SJCRH30 (cell line): ENCODE data around the gene IGFN1. TPM values are rescaled to one million over a fixed set of nuclear protein-coding genes. Genes with fewer than 3 reads are reported as not detected.
"Not testable (repeated sequence)": the region's sequence is repeated elsewhere in the genome, so short reads cannot be mapped to it uniquely, and the experiment has no call there.

ENCODE experiments used
- DNase-seq, 2 experiments: peaks; one replicate each; pipeline ENCODE4 v3.0.0-alpha.2; 2015 to 2020
- H3K27ac ChIP-seq: fragments of 250-450 bp; sonication (Bioruptor Pico); 2 replicates; pipeline ENCODE4 v1.5.1; 2020; ENCODE audit warnings: mild to moderate bottlenecking, moderate library complexity
- H3K27me3 ChIP-seq: fragments of 250-450 bp; sonication (Bioruptor Pico); 2 replicates; pipeline ENCODE4 v1.5.1; 2020; ENCODE audit warnings: mild to moderate bottlenecking, moderate library complexity
- H3K36me3 ChIP-seq: fragments of 250-450 bp; sonication (Bioruptor Pico); 2 replicates; pipeline ENCODE4 v1.5.1; 2020; ENCODE audit warnings: mild to moderate bottlenecking, moderate library complexity
- H3K4me1 ChIP-seq: fragments of 250-450 bp; sonication (Bioruptor Pico); 2 replicates; pipeline ENCODE4 v1.5.1; 2020; ENCODE audit warnings: mild to moderate bottlenecking, moderate library complexity
- H3K4me3 ChIP-seq: fragments of 250-450 bp; sonication (Bioruptor Pico); 2 replicates; pipeline ENCODE4 v1.5.1; 2020; ENCODE audit warnings: mild to moderate bottlenecking, moderate library complexity
- H3K9me3 ChIP-seq: fragments of 250-450 bp; sonication (Bioruptor Pico); replicated peaks from 2 replicates; pipeline ENCODE4 v1.5.1; 2020; ENCODE audit warnings: mild to moderate bottlenecking, moderate library complexity
- total RNA-seq: library from RNA; depleted of rRNA; stranded (reverse); fragments of >200 nt; shearing (Covaris generic); gene quantifications from 2 replicates; pipeline ENCODE4 v1.2.3, GENCODE V29; 2014

The IGFN1 gene
- total RNA-seq, 1 experiment from 2014 or later, result not detected

DNA sequence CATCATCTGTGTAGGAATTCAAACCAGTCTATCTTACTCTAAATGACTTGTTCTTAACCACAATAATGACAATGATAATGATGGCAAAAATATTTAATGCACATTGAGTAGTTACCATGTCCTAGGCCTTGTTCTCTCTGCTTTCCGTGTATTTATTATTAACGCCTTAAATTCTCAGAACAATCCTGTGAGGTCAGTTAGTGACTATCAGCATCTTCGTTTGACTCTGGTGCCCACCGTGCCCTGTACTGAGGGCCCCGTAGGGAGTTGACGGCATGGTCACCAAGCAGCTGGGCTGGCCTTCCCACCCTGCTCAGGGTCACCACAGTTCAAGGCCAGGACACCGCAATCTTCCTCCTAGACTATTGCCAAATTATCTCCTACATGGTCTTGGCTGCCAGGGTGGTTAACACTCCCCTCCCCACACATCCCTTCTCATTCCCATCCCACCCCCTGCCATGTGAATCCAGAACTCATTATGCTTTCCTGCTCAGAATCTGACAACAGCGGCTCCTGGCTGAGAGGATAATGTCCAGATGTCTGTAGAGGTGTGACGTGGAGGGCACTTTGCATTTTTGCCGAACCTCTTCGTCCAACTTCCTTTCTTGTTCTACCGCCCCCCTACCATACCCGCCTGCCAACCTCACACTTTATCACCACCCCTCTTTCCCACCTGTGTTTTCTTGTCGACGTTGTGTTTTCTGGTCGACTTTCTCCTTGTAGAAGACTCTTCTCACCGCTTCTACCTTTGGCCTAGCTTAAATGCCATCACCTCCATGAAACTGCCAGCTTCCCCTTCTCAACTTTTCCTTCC, 33.4 kb downstream of the IGFN1 start:
- Histone ChIP-seq H3K9me3 (no peaks in the 10 kb centered on the region), H3K4me1 (no peaks in the 10 kb centered on the region), H3K27ac (no peak overlapping the region), H3K4me3 (no peak overlapping the region), H3K27me3 (peaks cover 33% of the 10 kb centered on the region), H3K36me3 (no peaks in the 10 kb centered on the region)
- no peak for DNase-seq

DNA sequence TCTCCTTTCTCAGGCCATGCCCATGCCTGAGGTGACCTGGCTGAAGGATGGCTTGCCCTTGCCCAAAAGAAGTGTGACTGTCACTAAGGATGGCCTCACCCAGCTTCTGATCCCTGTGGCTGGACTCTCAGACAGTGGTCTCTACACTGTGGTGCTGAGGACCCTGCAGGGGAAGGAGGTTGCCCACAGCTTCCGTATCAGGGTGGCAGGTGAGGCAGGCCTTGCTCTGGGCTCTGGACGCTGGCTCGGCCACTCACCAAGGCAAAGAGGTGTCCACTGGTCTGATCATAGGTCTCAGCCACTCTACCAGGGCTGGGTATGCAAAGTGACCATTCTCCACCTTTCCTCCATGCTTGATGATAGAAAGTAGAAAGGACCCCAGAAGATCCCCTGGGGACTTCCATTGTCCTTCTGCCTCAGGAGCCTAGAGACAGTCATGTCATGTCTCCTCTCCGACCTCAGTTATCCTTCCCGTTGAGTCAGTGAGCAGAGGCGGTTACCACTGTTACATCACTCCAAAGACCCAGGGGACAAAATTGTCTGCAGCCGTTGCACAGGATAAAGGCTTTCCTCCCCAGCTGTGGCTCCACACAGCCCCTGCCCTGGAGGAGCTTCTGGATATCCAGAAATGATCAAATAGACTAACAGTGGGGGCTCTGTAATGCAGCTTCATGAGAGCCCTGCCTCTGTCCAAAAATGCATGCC, 34.2 kb downstream of the IGFN1 start:
- Histone ChIP-seq H3K9me3 (no peaks in the 10 kb centered on the region), H3K27me3 (peaks cover 30% of the 10 kb centered on the region; the same call in 1 of the 2 replicates), H3K4me1 (no peaks in the 10 kb centered on the region), H3K27ac (no peak overlapping the region), H3K4me3 (no peak overlapping the region), H3K36me3 (no peaks in the 10 kb centered on the region)
- no peak for DNase-seq

DNA sequence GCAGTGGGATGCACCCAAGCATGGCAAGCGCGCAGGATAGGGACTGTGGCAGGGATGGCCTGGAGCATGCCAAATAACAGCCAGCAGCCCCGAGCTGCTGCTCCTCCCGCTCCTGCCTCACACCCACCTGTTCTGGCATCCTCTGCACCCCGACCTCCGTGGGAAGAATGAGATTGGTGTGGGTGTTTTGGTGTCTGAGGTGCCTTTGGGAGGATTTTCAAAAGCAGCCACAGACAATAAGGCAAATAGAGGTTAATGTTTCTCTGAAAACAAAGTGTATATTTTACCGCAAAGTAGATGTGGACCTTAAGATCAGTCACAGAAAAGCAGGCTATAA, 35.5 kb downstream of the IGFN1 start:
- Histone ChIP-seq H3K9me3 (0 out of 2 replicates have a peak, but pooled peaks cover 2% of the 10 kb centered on the region), H3K36me3 (no peaks in the 10 kb centered on the region), H3K4me3 (no peak overlapping the region), H3K27ac (no peak overlapping the region), H3K27me3 (peaks cover 26% of the 10 kb centered on the region; the same call in 1 of the 2 replicates), H3K4me1 (no peaks in the 10 kb centered on the region)
- DNase-seq, result no peak

DNA sequence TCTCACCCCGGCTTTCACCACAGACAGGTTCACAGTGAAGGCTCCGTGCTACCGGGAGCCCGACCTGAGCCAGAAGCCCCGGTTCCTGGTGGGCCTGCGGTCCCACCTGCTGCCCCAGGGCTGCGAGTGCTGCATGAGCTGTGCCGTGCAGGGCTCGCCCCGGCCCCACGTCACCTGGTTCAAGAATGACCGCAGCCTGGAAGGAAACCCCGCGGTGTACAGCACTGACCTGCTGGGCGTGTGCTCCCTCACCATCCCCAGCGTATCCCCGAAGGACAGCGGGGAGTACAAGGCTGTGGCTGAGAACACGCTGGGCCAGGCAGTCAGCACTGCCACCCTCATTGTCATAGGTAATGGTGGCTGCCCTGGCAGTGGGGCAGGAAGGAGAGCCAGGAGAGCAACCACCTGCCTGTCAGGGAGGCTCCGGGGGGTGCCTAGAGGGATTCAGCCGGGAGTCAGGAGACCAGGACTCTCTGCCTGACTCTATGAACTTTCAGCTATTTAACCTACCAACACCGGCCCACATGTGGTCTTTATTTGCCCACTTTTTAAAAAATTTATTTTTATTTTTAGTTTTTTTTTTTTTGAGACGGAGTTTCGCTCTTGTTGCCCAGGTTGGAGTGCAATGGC, 36.4 kb downstream of the IGFN1 start:
- H3K27me3 ChIP-seq, result peaks cover 21% of the 10 kb centered on the region; the same call in 1 of the 2 replicates
- no peaks in the 10 kb centered on the region for H3K36me3 ChIP-seq
- H3K9me3 ChIP-seq, result peaks cover 9% of the 10 kb centered on the region; the same call in 1 of the 2 replicates
- H3K27ac ChIP-seq, result no peak overlapping the region
- DNase-seq, result no peak
- H3K4me3 ChIP-seq, result no peak overlapping the region
- H3K4me1 ChIP-seq, result no peaks in the 10 kb centered on the region

DNA sequence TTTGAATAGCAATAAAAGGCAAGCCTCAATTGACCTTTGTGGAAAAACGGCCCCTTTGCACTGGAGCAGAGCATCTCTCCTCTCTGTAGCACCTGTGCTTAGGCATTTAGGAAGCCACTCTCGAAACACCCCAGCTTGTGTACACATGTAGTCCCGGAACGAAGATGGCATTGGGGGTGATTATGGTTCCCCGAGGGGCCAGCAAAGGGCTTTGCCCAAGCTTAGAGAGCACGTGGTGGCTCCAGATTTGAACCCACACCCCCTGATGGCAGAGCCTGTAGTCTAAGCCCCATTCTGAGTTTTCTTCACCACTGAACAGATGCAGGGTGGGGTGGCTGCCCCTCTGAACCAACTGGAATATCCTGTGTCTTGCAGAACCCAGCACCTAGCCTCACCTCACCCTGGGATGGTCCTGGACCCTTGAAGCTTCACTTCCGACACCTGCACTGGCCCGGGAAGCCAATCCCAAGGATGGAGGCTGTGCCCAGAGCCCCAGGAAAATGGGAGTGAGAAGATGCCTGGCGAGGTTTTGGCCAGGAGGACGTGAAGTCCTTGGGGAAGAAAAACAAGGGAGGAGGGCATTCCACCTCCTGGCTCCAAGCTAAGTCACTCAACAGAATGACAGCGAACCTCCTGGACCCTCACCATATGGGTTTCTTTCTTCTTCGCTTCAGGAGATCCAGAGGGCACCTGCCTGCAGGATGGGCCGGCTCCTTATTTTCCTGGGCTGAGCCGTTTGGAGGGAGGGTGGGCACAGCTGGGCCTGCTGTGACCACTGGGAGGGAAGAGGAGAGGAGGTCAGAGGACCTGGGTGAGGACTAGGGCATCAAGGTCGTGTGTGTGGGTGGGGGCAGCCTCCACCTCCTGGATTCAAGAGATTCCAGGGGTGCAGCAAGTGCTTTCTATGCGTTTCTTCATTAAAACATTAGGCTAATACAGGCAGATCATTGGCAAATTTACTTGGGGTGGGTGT, 37.7 kb downstream of the IGFN1 start:
- no peak for DNase-seq

GRCh38 chr1:201229095-201229494, 38.5 kb downstream of the IGFN1 start:
- Histone ChIP-seq H3K4me1 (no peaks in the 10 kb centered on the region), H3K27ac (no peak overlapping the region), H3K36me3 (no peaks in the 10 kb centered on the region), H3K9me3 (peaks cover 14% of the 10 kb centered on the region; the same call in 1 of the 2 replicates), H3K4me3 (no peak overlapping the region), H3K27me3 (peaks cover 20% of the 10 kb centered on the region; the same call in 1 of the 2 replicates)
- no peak for DNase-seq

More for the DNA sequence above, 37.7 kb downstream of the IGFN1 start:
- peaks cover 20% of the 10 kb centered on the region; the same call in 1 of the 2 replicates for H3K27me3 ChIP-seq
- H3K4me3 ChIP-seq, result no peak overlapping the region
- H3K36me3 ChIP-seq, result no peaks in the 10 kb centered on the region
- no peak overlapping the region for H3K27ac ChIP-seq
- peaks cover 14% of the 10 kb centered on the region; the same call in 1 of the 2 replicates for H3K9me3 ChIP-seq
- H3K4me1 ChIP-seq, result no peaks in the 10 kb centered on the region

DNA sequence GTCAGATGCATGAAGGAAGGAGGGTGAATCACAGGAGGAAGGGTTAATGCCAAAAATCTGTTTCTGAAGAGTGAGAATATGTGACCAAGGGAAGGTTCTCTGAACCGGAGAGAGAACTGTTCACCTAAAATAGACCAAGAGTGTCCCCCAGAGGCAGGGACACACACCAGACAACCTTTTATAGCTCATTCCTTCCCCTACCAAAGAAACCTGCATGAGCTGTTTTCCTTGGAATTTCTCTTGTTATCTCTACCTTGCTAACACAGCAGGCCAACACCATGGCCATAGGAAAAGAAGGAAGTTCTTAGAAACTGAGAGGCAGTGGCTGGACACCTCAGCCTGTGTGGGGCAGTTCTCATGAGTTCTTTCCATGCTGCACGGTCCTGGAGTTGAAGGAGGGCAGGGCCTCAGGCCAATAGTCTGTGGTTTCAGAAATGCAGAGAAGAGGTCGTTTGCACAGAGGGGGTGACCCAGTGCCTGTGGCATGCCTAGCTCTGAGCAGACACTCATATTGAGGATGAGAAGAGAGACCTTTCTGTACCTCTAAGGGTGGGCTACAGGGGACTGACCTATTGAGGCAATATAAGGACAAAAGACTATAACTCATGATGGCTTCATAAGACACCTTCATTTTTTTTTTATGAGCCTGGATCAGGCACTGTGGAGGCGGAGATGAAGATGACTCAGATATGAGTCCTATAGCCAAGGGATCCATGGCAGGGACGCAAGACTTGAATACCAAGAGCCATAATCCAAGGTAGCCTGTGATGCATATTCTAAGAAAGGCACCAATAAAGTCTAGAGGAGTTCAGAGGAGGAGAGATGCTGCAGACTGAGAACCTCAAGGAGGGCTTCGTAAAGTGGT, 39.4 kb downstream of the IGFN1 start:
- no peak for DNase-seq
- Histone ChIP-seq H3K4me1 (no peaks in the 10 kb centered on the region), H3K27me3 (peaks cover 14% of the 10 kb centered on the region; the same call in 1 of the 2 replicates), H3K4me3 (no peak overlapping the region), H3K27ac (no peak overlapping the region), H3K36me3 (no peaks in the 10 kb centered on the region), H3K9me3 (peaks cover 21% of the 10 kb centered on the region; the same call in 1 of the 2 replicates)

DNA sequence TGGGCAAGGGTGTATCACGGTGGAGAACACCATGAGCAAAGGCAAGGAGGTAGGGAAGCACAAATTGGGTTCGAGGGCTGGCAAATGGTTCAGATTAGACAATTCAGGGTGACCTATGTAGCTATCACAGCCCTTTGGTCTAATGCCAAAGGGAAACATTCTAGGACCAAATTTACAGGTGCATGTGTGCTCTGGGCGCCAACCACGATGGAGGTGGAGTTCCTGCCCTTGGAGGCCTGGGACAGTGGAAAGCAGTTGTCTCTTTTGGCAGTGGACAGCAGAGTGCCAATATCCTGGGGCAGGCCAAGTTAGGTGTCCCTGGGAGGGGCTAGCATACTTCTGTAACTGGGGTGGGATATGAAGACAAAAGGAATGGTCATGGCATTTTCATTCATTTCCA, 40.1 kb downstream of the IGFN1 start:
- Histone ChIP-seq H3K9me3 (peaks cover 21% of the 10 kb centered on the region; the same call in 1 of the 2 replicates), H3K27ac (no peak overlapping the region), H3K4me1 (no peaks in the 10 kb centered on the region), H3K27me3 (peaks cover 12% of the 10 kb centered on the region; the same call in 1 of the 2 replicates), H3K36me3 (no peaks in the 10 kb centered on the region), H3K4me3 (no peak overlapping the region)
- no peak for DNase-seq

GRCh38 chr1:201239646-201240045, 49.0 kb downstream of the IGFN1 start:
- DNase-seq, H3K36me3 ChIP-seq, H3K9me3 ChIP-seq: not testable (repeated sequence)

DNA sequence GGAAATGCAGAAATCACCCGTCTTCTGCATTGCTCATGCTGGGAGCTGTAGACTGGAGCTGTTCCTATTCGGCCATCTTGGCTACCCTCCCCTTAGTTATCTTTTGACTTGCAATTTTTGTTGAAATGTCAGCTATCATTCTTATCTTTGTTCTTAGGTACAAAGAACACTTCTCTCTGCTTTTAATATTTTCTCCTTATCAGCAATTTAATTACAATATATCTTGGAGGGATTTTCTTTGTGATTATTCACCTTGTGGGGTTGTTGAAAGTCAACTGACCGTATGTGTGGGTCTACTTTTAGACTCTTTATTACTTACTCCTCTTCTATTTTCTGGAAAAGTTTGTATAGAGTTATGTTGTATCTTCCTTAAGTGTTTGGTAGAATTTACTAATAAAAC, 49.5 kb downstream of the IGFN1 start:
- Histone ChIP-seq H3K4me1 (no peaks in the 10 kb centered on the region), H3K4me3 (no peak overlapping the region), H3K27ac (no peak overlapping the region), H3K36me3 (no peaks in the 10 kb centered on the region), H3K27me3 (no peaks in the 10 kb centered on the region; the same call in 1 of the 2 replicates), H3K9me3 (0 out of 2 replicates have a peak, but pooled peaks cover 4% of the 10 kb centered on the region)
- DNase-seq, result no peak

More at GRCh38 chr1:201239646-201240045, 49.0 kb downstream of the IGFN1 start:
- H3K27ac ChIP-seq, H3K27me3 ChIP-seq, H3K4me1 ChIP-seq, H3K4me3 ChIP-seq: not testable (repeated sequence)

GRCh38 chr1:201241736-201242135, 51.1 kb downstream of the IGFN1 start:
- H3K4me3 ChIP-seq, result no peak overlapping the region
- no peak overlapping the region for H3K27ac ChIP-seq
- no peaks in the 10 kb centered on the region for H3K36me3 ChIP-seq

DNA sequence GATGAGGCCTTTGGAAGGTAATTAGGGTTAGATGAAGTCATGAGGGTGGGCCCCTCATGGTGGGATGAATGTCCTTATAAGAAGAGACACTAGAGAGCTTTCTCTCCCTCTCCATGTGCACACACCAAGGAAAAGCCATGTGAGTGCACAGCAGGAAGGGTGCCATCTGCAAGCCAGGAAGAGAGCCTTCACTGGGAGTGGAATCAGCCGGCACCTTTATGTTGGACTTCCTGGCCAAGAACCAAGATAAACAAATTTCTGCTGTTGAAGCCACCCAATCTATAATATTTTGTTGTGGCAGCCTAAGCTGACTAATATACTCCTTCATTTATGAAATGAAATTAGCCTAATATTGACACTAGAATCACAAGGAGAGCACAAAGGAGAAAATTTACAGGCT, 54.5 kb downstream of the IGFN1 start:
- no peaks in the 10 kb centered on the region for H3K9me3 ChIP-seq
- no peak for DNase-seq
- H3K27ac ChIP-seq, result no peak overlapping the region
- no peaks in the 10 kb centered on the region for H3K36me3 ChIP-seq
- H3K27me3 ChIP-seq, result no peaks in the 10 kb centered on the region; the same call in 1 of the 2 replicates
- H3K4me1 ChIP-seq, result no peaks in the 10 kb centered on the region
- H3K4me3 ChIP-seq, result no peak overlapping the region

More at GRCh38 chr1:201241736-201242135, 51.1 kb downstream of the IGFN1 start:
- Histone ChIP-seq H3K9me3 (0 out of 2 replicates have a peak, but pooled peaks cover 4% of the 10 kb centered on the region), H3K27me3 (no peaks in the 10 kb centered on the region; the same call in 1 of the 2 replicates), H3K4me1 (no peaks in the 10 kb centered on the region)
- no peak for DNase-seq
